Activated T-cell treated with anti-CD3 and anti-CD28 coated beads for 48 hours (primary cell): ENCODE results near the gene GNAS-AS1.

Experiments used
- DNase-seq: peaks from one replicate; pipeline ENCODE4 v3.0.0-alpha.2; 2020; ENCODE audit warnings: low read depth

Gene GNAS-AS1

DNA sequence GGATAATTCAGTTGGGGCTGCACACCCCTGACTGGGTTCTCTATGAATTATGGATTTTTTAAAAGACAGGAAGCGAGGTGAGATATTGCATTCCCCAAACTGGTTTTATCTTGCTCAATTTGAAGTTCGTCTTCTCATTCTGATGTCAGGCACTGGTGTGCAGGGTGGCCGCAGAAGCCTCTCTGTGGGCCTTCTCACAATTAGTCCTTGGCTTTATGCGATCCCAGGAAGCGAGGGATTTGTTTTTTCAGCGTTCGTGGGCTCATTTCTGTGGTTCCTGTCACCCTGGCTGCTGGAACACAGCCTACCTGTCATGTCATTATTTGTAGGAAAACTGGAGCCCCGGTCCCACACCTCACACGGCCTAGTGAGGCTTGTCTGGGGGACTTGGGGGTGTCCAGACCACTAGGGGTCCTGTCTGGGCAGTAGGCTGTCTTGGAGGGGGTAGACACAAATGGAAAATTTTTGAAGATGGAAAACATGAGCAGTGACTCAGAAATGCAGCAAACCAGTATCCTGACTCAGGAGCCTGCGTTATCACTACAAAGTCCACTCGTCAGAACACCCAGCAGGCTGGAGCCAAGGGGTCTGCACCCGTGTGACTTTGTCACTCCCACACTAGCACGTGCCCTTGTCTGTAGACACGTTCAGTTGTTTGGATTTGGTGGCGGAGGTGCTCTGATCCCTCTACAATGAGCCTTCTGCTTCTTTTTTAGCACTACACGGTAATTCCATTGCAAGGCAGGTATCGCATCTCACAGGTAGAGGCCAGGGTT, 42.2 kb downstream of the GNAS-AS1 start:
- DNase-seq, result no peak

DNA sequence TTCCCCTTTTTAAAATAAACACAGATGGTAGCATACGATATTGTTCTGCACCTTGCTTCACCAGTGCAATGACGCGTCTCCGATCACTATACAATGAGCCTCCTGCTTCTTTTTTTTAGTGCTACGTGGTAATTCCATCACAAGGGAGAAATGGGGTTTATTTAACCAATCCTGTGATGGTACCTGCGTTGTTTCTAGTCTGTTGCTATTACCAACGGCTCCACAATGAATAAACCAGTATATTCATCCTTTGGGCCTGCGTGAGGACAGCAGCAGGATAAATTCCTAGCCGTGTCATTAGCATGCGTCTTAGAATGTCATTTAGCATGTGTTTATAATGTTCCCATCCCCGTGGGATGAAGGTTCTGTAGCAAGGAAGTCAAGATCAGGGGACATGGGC, 42.9 kb downstream of the GNAS-AS1 start:
- DNase-seq, result no peak

DNA sequence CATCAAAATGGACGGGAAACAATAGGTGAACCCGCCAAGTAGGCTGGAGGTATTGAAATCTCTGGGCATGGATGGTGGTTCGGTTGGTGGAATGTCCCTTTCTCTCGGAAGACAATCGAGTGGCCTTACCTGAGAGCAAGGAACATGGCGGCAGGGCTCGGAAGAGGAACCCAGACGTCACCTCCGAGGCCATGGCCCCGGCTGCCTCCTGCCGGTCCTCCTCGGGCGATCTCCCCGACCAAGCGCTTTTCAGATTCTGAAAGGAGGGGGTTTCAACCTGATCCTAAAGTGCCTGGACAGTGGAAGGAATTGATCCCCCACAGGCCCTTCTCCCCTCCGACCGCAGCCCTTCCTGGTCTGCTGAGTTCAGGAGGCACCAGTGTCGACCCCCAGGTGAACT, 47.2 kb downstream of the GNAS-AS1 start:
- no peak for DNase-seq

DNA sequence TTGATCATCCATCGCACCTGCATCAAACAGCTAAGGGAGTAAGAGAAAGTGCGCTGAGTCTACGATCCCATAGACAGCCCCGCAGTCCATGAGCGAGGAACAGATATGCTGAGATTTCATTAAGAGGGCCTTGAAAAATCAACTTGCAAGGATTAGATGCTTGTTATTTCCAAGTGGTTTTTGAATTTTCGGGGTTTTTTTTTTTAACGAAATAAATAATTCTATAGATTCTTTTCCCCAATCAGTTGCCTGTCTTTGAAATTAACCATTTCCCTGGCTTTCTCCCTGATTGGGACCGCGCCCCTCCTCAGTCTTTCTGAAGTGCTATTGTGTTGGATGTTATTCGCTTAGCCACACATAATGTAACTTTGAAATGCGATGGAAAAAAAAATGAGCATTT, 48.6 kb downstream of the GNAS-AS1 start:
- DNase-seq, result no peak

DNA sequence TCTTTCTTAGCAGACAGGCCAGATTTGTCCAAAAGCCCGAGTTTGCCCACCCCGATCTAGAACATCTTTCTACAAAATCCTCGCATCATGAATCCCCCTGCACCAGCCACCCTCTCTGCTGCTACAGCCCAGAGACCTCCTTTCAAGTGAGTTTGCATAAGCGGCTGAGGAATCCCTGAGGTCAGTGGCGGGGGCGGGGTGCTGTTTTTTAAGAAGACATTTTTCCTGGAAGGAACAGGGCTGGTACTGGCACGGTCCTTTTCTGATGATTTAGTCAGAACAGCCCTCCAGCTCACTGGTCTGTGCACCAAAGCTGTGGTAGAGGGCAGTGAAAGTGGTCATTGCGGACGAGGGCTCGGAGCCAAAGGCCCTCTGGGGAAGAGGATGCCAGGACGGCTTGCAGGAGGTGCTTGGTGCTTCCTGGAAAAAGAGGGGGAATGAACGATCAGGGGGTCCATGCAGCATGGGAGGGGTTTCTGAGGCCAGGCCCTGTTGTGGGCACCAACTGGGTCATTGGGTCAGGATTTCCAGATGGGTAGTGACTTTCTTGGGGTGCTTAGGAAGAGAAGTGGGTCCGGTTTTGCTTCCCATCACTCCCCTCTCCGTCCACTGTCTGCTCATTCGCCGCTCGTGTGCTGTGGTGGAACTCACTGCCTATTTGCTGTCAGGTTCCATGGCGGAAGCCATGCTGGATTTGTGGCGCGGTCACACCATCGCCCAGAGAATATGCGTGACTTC, 50.4 kb downstream of the GNAS-AS1 start:
- DNase-seq, result no peak

DNA sequence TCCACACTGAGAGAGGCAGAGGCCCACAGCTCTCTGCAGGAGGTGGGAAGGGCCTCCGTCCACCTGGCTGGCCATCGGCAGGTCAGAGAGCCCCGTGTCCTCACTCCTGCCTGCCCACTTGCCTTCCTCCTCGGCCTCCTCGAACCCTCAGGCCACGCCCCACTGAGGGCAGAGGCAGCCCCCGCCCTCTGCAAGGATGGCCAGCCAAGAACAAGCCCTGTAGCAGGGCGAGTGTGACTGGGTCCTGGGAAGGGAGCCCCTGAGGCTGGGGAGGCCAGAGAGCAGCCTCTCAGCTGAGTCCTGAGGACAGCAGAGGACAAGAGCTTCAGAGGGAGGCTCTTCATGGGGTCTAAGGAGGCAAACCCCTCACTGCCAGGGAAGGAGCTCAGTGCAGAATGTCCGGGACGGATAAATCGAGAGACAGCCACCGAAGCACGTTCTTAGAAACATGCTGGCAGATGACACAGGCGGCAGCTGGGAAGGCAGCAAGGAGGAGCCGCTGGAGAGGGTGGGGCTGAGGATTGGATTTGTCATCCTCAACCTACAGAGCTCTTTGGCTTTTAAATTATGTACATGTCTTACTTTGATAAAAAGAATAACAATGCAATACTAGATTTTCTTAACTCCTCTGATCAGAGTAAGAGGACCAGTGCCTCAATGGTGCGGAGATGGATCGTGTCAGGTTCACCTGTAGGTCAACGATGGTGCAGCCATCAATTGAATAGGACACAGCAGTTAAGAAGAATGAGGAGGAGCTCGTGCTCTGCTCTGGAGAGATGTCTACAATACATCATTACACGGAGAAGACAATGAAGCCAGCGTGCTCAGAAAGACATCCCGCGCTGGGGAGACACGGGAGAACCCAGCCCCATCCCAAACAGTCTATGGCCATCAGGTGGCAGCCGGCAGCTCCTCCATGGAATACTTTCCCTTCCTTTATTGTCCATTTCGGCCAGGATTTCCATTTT, 53.0 kb downstream of the GNAS-AS1 start:
- DNase-seq, result no peak

DNA sequence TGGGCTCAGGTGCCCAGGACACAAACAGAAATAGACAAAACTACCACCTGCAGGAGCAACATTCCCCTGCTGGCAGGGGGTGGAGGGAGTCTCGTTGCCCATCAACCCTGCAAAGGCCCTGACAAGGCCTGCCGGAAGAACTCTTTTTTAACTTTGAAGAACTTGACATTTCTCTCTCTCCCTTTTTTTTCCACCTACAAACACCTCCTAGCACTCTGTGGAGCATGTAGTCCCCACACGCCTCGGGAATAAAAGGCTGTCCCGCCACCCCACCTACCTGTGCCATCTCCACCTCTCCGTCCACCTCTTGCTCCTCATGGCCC, 54.8 kb downstream of the GNAS-AS1 start:
- no peak for DNase-seq

DNA sequence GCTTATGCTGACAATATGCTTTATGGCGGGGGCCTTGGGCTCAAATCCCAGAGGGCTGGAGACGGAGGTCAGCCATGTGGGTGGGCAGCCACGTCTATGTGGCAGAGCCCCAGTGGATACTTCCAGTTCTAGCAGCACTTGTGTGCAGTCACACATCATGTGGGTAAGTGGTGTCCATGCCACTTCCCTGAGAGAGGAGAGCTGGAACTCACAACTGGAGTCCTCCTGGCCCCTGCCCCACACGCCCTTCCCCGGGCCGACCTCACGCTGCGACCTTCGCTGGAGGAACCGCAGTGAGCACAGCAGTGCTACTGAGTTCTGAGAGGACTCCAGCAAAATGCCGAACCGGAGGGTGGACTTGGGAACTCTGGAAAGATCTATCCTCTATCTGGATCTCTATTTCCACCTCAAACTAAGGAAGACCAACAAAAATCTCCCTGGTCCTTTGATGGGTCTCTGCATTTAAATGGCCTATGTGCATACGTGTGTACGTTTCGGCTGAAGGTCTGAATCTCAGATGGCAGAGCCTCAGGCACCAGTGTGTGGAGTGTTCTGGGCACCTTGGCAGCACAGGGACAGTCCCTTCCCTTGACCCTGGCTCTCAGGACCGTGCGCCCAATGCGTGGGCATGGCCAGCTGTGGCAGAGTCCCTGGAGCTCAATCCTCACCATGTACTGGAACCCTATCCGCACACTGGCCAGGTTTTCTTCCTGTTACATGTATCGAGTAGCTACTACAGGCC, 55.4 kb downstream of the GNAS-AS1 start:
- DNase-seq, result no peak

DNA sequence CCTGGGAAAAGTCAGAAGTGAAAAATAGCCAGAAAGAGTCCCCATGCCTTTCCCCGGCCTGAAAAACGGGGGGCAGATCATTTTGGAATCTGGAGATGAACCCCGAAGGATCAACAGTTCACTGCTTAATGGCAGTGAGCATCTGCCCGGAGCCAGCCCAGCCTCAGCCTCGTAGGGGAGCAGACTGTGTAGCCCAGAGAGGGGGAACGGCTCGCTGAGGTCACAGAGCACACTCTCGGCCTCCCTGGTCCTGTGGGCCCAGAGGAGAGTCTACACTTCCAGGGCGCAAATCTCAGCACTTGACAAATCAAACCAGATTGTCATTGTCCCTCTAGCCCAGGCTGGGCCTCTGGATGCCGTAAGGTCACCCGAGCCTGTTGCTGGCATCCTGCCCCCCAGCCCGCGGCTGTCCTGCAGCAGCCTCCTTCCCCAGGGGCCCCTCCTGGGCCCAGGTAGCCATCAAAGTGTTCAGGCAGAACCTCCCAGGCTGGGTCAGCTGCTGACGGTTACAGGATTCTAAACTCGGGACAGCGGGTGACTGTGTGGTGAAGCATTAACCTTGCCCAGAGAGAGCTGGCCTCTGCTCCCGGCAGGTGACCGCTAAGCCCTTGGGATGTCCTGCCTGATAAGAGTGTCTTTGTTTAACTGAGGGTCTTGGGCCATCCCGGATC, 56.1 kb downstream of the GNAS-AS1 start:
- no peak for DNase-seq

DNA sequence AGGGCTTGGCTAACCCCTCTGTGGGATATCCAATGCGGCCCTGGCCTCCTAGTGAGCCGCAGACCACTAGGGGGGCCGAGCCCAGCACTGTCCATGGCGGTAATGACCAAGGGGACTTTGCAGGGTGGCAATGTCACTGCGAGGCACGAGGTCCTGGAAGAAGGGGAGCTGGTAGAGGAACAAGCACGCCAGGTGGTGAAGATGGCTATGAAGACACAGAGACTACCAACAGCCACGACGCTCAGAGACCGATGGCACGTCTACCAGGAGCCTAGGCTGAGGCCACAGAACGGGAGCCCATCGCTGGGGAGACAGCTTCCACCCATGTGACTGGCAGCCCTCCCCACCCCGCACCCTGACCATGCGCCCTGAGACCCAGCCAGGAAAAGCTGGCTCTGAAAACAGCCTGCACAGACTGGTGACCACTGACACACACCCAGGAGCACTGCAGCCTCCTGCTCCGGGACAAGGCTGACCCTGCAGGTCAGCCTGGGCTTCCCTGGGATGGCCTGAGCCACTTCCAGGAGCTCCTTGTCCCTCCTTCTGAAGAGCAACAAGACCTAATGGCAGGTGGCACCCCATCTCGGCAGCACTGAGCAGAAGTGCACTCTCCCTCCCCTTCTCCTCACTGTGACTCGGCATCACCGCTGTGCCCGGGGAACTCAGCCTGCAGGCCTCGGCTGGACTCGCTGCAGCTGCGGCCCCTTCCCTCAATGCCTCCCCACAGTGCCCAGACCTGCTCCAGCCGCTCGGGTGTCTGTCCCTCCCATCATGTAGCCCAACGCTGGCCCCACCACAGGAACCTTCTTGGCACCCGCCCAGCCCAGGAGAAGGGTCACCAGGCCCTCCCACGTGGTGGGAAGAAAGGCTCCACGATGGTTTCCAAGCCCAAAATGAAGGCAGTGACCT, 56.9 kb downstream of the GNAS-AS1 start:
- DNase-seq, result no peak

DNA sequence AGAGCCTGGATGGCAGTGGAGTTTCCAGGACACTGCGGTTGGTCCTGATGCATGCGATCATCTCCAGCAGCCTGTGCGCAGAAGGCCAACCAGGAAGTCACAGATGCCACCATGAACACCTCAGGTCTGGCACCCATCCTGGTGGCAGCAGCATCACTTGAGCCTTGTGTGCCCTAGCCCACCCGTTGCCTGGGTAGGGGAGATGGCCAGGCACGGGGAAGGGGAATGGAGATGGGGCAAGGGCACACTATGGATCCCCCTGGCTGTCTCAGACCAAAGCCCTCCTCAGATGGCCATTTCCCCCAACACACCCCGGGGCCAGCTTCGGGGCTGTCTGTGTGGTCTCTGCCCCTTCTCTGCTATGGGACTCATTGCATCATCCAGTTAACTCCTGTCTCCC, 58.3 kb downstream of the GNAS-AS1 start:
- no peak for DNase-seq

DNA sequence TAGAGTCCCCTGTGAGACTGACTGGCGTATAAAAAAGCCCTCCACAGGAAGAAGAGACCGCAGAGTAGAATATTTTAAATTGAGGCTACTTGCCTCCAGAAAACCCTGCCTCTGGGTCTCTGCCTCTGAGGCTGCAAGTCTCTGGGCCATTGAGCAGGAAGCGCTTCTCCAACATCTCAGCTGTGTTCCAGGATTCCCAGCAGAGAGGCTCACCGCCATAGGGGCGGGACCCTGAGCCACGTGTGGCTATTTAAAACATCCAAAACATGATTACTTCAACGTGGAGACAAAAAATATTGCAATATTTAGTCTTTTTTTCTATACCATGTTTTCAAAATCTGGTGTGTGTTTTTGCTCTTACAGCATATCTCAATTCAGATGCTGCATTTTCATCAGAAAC, 59.4 kb downstream of the GNAS-AS1 start:
- DNase-seq, result no peak

DNA sequence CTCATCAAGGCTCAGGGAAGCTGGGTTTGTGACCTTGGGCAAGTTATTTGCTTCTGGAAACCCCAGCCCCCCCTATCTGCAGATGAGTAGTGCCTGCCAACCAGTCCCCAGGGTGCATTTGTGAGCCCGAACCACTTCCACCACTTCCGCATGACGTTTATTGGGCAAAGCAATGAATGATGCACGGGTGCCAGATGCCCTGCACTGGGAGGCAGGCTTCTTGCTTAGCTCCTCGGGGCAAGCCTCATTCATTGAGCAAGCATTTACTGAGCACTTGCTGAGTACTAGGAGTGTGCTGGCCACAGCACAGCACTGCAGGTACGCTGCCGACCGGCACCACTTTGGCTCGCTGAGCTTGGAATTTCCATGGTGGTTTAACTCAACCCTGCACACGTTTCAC, 60.2 kb downstream of the GNAS-AS1 start:
- DNase-seq, result no peak

DNA sequence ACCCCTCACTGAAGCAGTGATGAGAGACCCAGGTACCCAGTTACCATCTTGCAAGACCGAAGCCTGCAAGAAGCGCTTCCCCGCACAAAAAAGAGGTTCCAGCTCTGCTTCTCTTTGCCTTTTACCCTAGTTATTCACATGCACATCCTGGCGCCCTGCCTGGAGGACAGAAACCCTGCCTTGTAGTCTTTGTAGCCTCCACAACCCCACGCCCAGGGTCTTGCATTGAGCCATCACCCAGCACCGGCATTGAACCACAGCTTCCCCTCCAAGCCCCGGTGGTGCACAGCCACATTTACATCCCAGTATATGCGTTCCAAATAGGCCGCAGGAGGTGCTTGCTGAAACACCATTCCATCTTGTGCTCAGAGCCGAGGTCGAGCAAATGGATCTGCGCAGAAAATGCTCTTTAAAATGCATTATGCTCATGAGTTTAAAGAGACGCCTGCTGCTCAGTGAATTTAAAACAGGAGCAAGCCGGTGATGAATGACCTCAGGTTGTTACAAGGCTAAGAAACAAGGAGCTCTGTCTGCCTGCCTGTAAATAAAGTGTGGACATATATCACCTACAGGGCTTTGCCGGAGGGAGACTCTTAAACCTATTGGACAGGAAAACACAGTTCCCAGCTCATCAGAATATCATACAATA, 61.7 kb downstream of the GNAS-AS1 start:
- DNase-seq, result no peak

DNA sequence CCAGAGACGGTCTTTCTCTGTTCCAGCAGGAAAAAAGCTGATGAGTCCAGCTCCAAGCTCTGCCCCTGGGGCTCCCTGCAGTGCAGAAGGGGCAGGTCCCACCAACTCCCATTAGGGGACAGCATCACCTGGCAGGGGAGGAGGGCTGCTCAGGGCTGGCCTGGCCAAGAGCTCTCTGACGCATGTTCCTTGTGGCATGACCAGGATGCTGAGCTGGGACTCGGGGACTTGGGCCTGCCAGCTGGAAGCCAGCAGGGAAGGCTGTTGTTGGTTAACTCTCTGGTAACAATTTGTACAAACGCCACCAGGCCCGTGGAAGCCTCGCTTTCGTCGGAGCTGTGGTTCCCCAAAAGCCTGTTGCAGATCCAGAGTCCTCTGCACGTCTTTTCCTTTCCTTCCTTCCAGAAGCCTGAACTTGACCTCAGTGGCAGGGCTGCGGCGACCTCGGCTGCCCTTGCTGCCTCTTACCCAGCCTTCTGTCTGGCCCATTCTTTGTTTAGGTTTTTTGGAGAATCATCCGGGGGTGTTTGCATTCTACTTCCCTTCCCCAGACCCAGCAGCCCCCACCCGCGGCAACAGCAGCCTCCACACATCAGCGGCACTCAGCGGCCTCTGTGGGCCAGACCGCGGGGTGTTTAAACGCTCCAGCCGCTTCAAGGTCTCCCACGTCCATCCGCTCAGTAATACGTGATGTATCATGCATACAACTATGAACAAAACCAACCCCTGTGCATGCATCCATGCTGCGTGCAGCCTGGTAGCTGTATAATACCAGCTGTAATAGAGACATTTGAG, 63.3 kb downstream of the GNAS-AS1 start:
- DNase-seq, result no peak

DNA sequence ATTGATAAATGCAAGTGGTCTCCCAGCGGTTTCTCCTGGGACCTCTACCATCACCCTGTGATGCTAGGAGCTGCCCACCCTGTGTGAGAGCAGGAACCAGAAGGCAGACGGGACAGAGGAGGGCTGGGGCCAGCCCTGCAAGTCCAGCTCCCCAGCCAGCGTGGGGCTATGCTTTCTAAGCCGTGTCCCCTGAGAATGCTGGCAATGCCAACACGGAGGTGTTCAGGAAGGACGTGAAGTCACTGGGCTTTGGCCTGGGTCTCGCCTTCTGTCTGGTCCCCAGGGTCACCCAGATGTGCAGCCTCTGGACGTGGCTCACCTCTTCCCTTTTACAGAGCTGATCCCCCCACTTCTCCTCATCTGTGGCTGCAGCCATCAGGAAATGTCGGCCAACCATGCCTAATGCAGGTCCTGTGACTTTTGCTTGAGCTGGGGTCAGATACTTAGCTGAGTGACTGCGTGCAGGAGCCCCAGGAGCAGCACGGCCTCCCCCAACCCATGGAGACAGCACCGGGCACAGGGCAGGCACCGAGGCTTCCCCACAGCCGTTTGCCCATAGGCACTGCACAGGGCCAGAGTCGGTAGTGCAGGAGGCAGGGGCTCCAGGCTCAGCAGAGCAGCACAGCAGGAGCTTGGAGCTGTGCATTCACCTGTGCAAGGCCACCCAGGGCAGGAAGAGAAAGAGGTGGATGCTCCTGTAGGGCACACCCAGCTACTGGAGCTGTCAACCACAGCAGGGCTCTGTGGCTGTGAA, 66.2 kb downstream of the GNAS-AS1 start:
- no peak for DNase-seq

DNA sequence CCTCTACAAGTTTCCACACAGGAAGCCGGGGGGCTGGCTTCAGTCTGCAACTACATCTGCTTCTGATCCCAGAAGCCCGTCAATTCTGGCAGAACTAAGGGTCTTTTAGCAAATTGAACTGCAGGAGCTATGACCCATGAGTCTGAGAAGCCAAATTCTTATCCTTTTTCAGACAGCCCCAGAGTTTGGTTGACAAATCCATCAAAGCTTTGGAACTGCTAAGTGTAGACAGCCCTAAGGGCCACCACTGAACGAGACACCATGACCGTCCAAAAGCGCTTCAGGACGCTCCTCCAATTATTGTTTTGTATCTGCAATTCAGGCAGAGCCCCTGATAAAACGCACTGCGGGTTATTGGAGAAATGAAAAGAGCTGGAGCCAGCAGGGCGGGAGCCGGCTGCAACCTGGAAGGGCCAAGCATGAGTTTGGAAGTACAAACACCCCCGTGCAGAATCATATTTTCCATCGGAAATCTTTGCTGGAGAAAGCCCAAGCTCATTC, 67.1 kb downstream of the GNAS-AS1 start:
- no peak for DNase-seq

DNA sequence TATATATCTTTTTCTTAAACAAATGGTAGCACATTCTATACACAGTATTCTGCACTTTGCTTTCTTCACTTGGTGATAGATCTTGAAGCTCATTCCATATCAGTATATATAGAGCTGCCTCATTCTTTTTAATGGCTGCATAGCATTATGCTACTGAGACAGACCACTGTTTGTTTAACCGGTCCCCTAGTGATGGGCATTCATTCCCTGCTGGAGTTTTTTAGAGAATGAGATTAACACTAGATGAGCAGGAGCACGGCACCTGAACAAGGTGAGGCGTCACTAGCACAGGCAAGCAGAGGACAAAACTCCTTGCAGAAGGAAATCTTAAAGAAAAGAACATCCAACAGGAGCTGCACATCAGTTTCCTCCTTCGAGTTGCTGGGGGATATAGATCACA, 69.6 kb downstream of the GNAS-AS1 start:
- DNase-seq, result no peak
